GM23338 (cell line): ENCODE data around the gene FBXL2. TPM values are rescaled to one million over a fixed set of nuclear protein-coding genes. Genes with fewer than 3 reads are reported as not detected.
A peak's percentile ranks its signal among the peaks of the same experiment; 100 is the strongest.
"Not testable (repeated sequence)": the region's sequence is repeated elsewhere in the genome, so short reads cannot be mapped to it uniquely, and the experiment has no call there.

ENCODE experiments used
- ATAC-seq: fragments of 200-7000 bp; cut with Tn5 transposase; 3 replicates; pipeline ENCODE4 v1.9.1; 2020
- DNase-seq: peaks from one replicate; pipeline ENCODE4 v3.0.0-alpha.2; 2015; ENCODE audit warnings: low spot score
- H2AFZ ChIP-seq: fragments of 200-600 bp; sonication (generic); 2 replicates; pipeline ENCODE4 v1.8.0; 2016; ENCODE audit warnings: antibody characterized with exemption, mild to moderate bottlenecking, moderate library complexity
- H3F3A ChIP-seq: fragments of 200-600 bp; sonication (generic); replicated peaks from 2 replicates; pipeline ENCODE4 v1.8.0; 2017; ENCODE audit warnings: antibody characterized with exemption, mixed run types, low read depth
- H3K27ac ChIP-seq: fragments of 200-600 bp; sonication (generic); 2 replicates; pipeline ENCODE4 v1.6.1; 2016; ENCODE audit warnings: low read depth
- H3K27me3 ChIP-seq: fragments of 200-600 bp; sonication (generic); 2 replicates; pipeline ENCODE4 v1.8.0; 2016; ENCODE audit warnings: mild to moderate bottlenecking, mixed run types, moderate library complexity; ENCODE audit not compliant: insufficient read depth
- H3K36me3 ChIP-seq: fragments of 200-600 bp; sonication (generic); 2 replicates; pipeline ENCODE4 v1.8.0; 2016; ENCODE audit warnings: mild to moderate bottlenecking; ENCODE audit not compliant: insufficient read depth
- H3K4me1 ChIP-seq: fragments of 200-600 bp; sonication (generic); 2 replicates; pipeline ENCODE4 v1.8.0; 2016; ENCODE audit warnings: mild to moderate bottlenecking, moderate library complexity; ENCODE audit not compliant: insufficient read depth
- H3K4me2 ChIP-seq: fragments of 200-600 bp; sonication (generic); 2 replicates; pipeline ENCODE4 v1.7.1; 2017; ENCODE audit warnings: mixed run types
- H3K4me3 ChIP-seq: fragments of 200-600 bp; sonication (generic); 2 replicates; pipeline ENCODE4 v1.6.1; 2016; ENCODE audit warnings: mixed run types
- H3K79me2 ChIP-seq: fragments of 200-600 bp; sonication (generic); replicated peaks from 2 replicates; pipeline ENCODE4 v1.8.0; 2017; ENCODE audit warnings: mild to moderate bottlenecking; ENCODE audit not compliant: insufficient read depth
- H3K9me2 ChIP-seq: fragments of 200-600 bp; sonication (generic); 2 replicates; pipeline ENCODE4 v1.8.0; 2017; ENCODE audit not compliant: insufficient read depth
- H4K20me1 ChIP-seq: fragments of 200-600 bp; sonication (generic); replicated peaks from 2 replicates; pipeline ENCODE4 v1.8.0; 2017; ENCODE audit warnings: mild to moderate bottlenecking; ENCODE audit not compliant: insufficient read depth
- H3K27ac Mint-ChIP-seq: 2 replicates; pipeline ENCODE4 v1.8.0; 2020; ENCODE audit warnings: inconsistent platforms, mild to moderate bottlenecking, moderate library complexity, mixed read lengths
- H3K27me3 Mint-ChIP-seq: 3 replicates; pipeline ENCODE4 v1.8.0; 2022; ENCODE audit warnings: low read depth, mild to moderate bottlenecking, moderate library complexity, mixed read lengths, inconsistent platforms; ENCODE audit not compliant: insufficient read depth, poor library complexity
- H3K36me3 Mint-ChIP-seq: 3 replicates; pipeline ENCODE4 v1.8.0; 2021; ENCODE audit warnings: low read depth, mild to moderate bottlenecking, inconsistent platforms, moderate library complexity, mixed read lengths
- H3K4me1 Mint-ChIP-seq: 3 replicates; pipeline ENCODE4 v1.8.0; 2020; ENCODE audit warnings: mild to moderate bottlenecking, inconsistent platforms, mixed read lengths
- H3K4me3 Mint-ChIP-seq: 3 replicates; pipeline ENCODE4 v1.8.0; 2021; ENCODE audit warnings: moderate library complexity, mild to moderate bottlenecking, inconsistent platforms, mixed read lengths
- H3K9me3 Mint-ChIP-seq: 3 replicates; pipeline ENCODE4 v1.8.0; 2020; ENCODE audit warnings: moderate library complexity, mild to moderate bottlenecking, inconsistent platforms, mixed read lengths
- CREB1 ChIP-seq: fragments of 250-450 bp; sonication (Bioruptor Pico); IDR thresholded peaks from 2 replicates; pipeline ENCODE4 v1.5.0; 2020; ENCODE audit warnings: low read depth, mild to moderate bottlenecking, moderate library complexity
- CTCF ChIP-seq, 2 experiments: fragments of 200-600 bp in 1 of 2; sonication (generic) in 1 of 2; conservative IDR thresholded peaks; 2 replicates each; pipeline versions ENCODE4 v1.5.1 to v1.6.1; 2016 to 2017; ENCODE audit warnings: antibody characterized with exemption in 2 of 2, low read depth in 2 of 2, mild to moderate bottlenecking in 2 of 2, moderate library complexity in 1 of 2
- EZH2 ChIP-seq: fragments of 200-600 bp; sonication (generic); IDR thresholded peaks from one replicate; pipeline ENCODE4 v1.8.0; 2017; ENCODE audit warnings: antibody characterized with exemption, mild to moderate bottlenecking, low read depth; ENCODE audit not compliant: unreplicated experiment
- EZH2phosphoT487 ChIP-seq: fragments of 200-600 bp; sonication (generic); IDR thresholded peaks from one replicate; pipeline ENCODE4 v1.8.1; 2018; ENCODE audit warnings: antibody characterized with exemption; ENCODE audit not compliant: unreplicated experiment
- NANOG ChIP-seq: IDR thresholded peaks from 2 replicates; pipeline ENCODE4 v1.6.1; 2016; ENCODE audit warnings: antibody characterized with exemption, borderline replicate concordance
- POLR2AphosphoS5 ChIP-seq: IDR thresholded peaks from 2 replicates; pipeline ENCODE4 v1.6.1; 2016; ENCODE audit warnings: antibody characterized with exemption, low read depth
- STAT1 ChIP-seq: IDR thresholded peaks from one replicate; pipeline ENCODE4 v1.6.1; 2016; ENCODE audit warnings: antibody characterized with exemption; ENCODE audit not compliant: unreplicated experiment
- ZNF114 ChIP-seq: fragments of 250-450 bp; sonication (Bioruptor Pico); IDR thresholded peaks from 2 replicates; pipeline ENCODE4 v1.5.0; 2020; ENCODE audit warnings: mild to moderate bottlenecking, moderate library complexity
- ZNF331 ChIP-seq: fragments of 250-450 bp; sonication (Bioruptor Pico); IDR thresholded peaks from 2 replicates; pipeline ENCODE4 v1.5.0; 2020; ENCODE audit warnings: low read depth, mild to moderate bottlenecking, moderate library complexity
- polyA plus RNA-seq: library from polyadenylated mRNA; unstranded; fragments of >200 nt; fragmentation: Nextera tagmentation; extraction: Ambion mirVana; gene quantifications from 2 replicates; pipeline ENCODE4 v1.2.1, GENCODE V29; 2016
- total RNA-seq: library from RNA; depleted of rRNA; stranded (reverse); fragments of >200 nt; shearing (Covaris generic); gene quantifications from 2 replicates; pipeline ENCODE4 v1.2.3, GENCODE V29; 2014
- TF ChIP-seq, protein P1 (sequence below): IDR thresholded peaks from one replicate; pipeline ENCODE4 v1.6.1; 2018; ENCODE audit warnings: antibody characterized with exemption; ENCODE audit not compliant: unreplicated experiment
- TF ChIP-seq, protein P2 (sequence below): fragments of 250-450 bp; sonication (Bioruptor Pico); IDR thresholded peaks from 2 replicates; pipeline ENCODE4 v1.5.0; 2020; ENCODE audit warnings: mild to moderate bottlenecking, moderate library complexity

Gene FBXL2
- total and polyA plus RNA-seq, 2 experiments from 2014 or later = 2.8 to 5.7 TPM

- peaks cover 61% of the 10 kb centered on the region for H4K20me1 ChIP-seq
- H3K27me3 Mint-ChIP-seq = peaks cover 10% of the 10 kb centered on the region
- peaks cover 71% of the 10 kb centered on the region for H3K4me1 ChIP-seq
- H3K27ac ChIP-seq = peak overlapping the region; percentile 46; the same call in 1 of the 2 replicates
- peaks cover 94% of the 10 kb centered on the region for H3K79me2 ChIP-seq
- H3K4me2 ChIP-seq = peak overlapping the region; percentile 63
- no peaks in the 10 kb centered on the region for H3F3A ChIP-seq
- peaks cover 15% of the 10 kb centered on the region; the same call in 2 of the 3 replicates for H3K36me3 Mint-ChIP-seq
- TF ChIP-seq ZNF114 (no peak), STAT1 (no peak), CREB1 (no peak), NANOG (no peak), ZNF331 (CRISPR knock-in tag) (no peak), EZH2 (no peak), POLR2AphosphoS5 (no peak), EZH2phosphoT487 (no peak), CTCF (conservative IDR thresholded peaks at IDR 0.05; ENCODE audit: low read depth in 2 of 2) (no peak)
- TF ChIP-seq, protein P1, sequence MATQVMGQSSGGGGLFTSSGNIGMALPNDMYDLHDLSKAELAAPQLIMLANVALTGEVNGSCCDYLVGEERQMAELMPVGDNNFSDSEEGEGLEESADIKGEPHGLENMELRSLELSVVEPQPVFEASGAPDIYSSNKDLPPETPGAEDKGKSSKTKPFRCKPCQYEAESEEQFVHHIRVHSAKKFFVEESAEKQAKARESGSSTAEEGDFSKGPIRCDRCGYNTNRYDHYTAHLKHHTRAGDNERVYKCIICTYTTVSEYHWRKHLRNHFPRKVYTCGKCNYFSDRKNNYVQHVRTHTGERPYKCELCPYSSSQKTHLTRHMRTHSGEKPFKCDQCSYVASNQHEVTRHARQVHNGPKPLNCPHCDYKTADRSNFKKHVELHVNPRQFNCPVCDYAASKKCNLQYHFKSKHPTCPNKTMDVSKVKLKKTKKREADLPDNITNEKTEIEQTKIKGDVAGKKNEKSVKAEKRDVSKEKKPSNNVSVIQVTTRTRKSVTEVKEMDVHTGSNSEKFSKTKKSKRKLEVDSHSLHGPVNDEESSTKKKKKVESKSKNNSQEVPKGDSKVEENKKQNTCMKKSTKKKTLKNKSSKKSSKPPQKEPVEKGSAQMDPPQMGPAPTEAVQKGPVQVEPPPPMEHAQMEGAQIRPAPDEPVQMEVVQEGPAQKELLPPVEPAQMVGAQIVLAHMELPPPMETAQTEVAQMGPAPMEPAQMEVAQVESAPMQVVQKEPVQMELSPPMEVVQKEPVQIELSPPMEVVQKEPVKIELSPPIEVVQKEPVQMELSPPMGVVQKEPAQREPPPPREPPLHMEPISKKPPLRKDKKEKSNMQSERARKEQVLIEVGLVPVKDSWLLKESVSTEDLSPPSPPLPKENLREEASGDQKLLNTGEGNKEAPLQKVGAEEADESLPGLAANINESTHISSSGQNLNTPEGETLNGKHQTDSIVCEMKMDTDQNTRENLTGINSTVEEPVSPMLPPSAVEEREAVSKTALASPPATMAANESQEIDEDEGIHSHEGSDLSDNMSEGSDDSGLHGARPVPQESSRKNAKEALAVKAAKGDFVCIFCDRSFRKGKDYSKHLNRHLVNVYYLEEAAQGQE = no peak
- TF ChIP-seq, protein P2, sequence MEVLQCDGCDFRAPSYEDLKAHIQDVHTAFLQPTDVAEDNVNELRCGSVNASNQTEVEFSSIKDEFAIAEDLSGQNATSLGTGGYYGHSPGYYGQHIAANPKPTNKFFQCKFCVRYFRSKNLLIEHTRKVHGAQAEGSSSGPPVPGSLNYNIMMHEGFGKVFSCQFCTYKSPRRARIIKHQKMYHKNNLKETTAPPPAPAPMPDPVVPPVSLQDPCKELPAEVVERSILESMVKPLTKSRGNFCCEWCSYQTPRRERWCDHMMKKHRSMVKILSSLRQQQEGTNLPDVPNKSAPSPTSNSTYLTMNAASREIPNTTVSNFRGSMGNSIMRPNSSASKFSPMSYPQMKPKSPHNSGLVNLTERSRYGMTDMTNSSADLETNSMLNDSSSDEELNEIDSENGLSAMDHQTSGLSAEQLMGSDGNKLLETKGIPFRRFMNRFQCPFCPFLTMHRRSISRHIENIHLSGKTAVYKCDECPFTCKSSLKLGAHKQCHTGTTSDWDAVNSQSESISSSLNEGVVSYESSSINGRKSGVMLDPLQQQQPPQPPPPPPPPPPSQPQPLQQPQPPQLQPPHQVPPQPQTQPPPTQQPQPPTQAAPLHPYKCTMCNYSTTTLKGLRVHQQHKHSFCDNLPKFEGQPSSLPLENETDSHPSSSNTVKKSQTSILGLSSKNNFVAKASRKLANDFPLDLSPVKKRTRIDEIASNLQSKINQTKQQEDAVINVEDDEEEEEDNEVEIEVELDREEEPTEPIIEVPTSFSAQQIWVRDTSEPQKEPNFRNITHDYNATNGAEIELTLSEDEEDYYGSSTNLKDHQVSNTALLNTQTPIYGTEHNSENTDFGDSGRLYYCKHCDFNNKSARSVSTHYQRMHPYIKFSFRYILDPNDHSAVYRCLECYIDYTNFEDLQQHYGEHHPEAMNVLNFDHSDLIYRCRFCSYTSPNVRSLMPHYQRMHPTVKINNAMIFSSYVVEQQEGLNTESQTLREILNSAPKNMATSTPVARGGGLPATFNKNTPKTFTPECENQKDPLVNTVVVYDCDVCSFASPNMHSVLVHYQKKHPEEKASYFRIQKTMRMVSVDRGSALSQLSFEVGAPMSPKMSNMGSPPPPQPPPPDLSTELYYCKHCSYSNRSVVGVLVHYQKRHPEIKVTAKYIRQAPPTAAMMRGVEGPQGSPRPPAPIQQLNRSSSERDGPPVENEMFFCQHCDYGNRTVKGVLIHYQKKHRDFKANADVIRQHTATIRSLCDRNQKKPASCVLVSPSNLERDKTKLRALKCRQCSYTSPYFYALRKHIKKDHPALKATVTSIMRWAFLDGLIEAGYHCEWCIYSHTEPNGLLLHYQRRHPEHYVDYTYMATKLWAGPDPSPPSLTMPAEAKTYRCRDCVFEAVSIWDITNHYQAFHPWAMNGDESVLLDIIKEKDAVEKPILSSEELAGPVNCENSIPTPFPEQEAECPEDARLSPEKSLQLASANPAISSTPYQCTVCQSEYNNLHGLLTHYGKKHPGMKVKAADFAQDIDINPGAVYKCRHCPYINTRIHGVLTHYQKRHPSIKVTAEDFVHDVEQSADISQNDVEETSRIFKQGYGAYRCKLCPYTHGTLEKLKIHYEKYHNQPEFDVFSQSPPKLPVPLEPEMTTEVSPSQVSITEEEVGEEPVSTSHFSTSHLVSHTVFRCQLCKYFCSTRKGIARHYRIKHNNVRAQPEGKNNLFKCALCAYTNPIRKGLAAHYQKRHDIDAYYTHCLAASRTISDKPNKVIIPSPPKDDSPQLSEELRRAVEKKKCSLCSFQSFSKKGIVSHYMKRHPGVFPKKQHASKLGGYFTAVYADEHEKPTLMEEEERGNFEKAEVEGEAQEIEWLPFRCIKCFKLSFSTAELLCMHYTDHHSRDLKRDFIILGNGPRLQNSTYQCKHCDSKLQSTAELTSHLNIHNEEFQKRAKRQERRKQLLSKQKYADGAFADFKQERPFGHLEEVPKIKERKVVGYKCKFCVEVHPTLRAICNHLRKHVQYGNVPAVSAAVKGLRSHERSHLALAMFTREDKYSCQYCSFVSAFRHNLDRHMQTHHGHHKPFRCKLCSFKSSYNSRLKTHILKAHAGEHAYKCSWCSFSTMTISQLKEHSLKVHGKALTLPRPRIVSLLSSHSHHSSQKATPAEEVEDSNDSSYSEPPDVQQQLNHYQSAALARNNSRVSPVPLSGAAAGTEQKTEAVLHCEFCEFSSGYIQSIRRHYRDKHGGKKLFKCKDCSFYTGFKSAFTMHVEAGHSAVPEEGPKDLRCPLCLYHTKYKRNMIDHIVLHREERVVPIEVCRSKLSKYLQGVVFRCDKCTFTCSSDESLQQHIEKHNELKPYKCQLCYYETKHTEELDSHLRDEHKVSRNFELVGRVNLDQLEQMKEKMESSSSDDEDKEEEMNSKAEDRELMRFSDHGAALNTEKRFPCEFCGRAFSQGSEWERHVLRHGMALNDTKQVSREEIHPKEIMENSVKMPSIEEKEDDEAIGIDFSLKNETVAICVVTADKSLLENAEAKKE (CRISPR knock-in tag) = no peak
- no peaks in the 10 kb centered on the region for H3K27me3 ChIP-seq
- H3K27ac Mint-ChIP-seq = peak overlapping the region; percentile 39; the same call in 1 of the 2 replicates
- 0 out of 3 replicates have a peak overlapping the region, but pooled peaks have one; percentile 0 for H3K4me3 Mint-ChIP-seq
- ATAC-seq (no peak), DNase-seq (peak; percentile 25)
- no peak overlapping the region for H2AFZ ChIP-seq
- no peak overlapping the region for H3K4me3 ChIP-seq
- H3K36me3 ChIP-seq = peaks cover 4% of the 10 kb centered on the region; the same call in 1 of the 2 replicates
- peaks cover 72% of the 10 kb centered on the region for H3K4me1 Mint-ChIP-seq
- H3K9me3 Mint-ChIP-seq = no peaks in the 10 kb centered on the region
- no peaks in the 10 kb centered on the region for H3K9me2 ChIP-seq
Observed at GRCh38 chr3:33428734-33429133, 151.5 kb downstream of the FBXL2 start.

DNA sequence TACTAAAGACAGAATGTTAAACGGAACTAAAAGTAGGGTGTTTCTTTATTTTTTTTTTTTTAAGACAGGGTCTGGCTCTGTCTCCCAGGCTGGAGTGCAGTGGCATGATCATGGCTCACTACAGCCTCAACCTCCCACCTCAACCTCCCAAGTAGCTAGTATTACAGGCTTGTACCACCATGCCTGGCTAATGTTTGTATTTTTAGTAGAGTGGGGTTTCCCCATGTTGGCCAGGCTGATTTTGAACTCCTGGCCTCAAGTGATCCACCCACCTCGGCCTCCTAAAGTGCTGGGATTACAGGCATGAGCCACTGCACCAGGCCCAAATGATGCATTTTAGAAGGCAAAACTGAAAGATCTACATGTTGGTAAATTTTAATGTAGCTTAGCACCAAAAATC lies 152.1 kb downstream of the FBXL2 start:
- not testable (repeated sequence) for H3K4me3 Mint-ChIP-seq, H3K27ac Mint-ChIP-seq, H3K9me3 Mint-ChIP-seq, H3F3A ChIP-seq, H2AFZ ChIP-seq, H3K4me3 ChIP-seq, DNase-seq, ATAC-seq, H3K9me2 ChIP-seq, H3K27me3 Mint-ChIP-seq, H3K27me3 ChIP-seq, H3K36me3 ChIP-seq
- Histone ChIP-seq H4K20me1 (peaks cover 65% of the 10 kb centered on the region), H3K4me1 (peaks cover 71% of the 10 kb centered on the region), H3K79me2 (peaks cover 94% of the 10 kb centered on the region), H3K27ac (peak overlapping the region; percentile 46; the same call in 1 of the 2 replicates), H3K4me2 (peak overlapping the region; percentile 63)
- H3K4me1 Mint-ChIP-seq = peaks cover 72% of the 10 kb centered on the region
- peaks cover 10% of the 10 kb centered on the region; the same call in 2 of the 3 replicates for H3K36me3 Mint-ChIP-seq
